ENCODE data around the gene ZIC4.

DNA sequence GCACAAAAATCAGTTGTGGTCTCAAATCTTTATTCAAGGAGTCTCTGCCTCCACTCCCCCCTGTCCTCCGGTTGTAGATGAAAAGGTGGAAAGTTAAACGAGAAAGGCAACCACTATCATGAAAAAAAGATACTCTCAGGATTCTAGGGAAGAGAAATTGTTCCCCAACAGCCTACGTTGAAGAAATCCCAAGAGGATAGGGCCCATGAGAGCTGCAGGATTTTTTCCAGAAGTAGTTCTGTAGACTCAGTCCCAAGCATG lies 17.1 kb upstream of the ZIC4 start:
- TF ChIP-seq, protein P1, sequence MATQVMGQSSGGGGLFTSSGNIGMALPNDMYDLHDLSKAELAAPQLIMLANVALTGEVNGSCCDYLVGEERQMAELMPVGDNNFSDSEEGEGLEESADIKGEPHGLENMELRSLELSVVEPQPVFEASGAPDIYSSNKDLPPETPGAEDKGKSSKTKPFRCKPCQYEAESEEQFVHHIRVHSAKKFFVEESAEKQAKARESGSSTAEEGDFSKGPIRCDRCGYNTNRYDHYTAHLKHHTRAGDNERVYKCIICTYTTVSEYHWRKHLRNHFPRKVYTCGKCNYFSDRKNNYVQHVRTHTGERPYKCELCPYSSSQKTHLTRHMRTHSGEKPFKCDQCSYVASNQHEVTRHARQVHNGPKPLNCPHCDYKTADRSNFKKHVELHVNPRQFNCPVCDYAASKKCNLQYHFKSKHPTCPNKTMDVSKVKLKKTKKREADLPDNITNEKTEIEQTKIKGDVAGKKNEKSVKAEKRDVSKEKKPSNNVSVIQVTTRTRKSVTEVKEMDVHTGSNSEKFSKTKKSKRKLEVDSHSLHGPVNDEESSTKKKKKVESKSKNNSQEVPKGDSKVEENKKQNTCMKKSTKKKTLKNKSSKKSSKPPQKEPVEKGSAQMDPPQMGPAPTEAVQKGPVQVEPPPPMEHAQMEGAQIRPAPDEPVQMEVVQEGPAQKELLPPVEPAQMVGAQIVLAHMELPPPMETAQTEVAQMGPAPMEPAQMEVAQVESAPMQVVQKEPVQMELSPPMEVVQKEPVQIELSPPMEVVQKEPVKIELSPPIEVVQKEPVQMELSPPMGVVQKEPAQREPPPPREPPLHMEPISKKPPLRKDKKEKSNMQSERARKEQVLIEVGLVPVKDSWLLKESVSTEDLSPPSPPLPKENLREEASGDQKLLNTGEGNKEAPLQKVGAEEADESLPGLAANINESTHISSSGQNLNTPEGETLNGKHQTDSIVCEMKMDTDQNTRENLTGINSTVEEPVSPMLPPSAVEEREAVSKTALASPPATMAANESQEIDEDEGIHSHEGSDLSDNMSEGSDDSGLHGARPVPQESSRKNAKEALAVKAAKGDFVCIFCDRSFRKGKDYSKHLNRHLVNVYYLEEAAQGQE (IDR thresholded peaks at IDR 0.05; ENCODE audit: insufficient read depth in 1 of 2, low read depth in 2 of 2, low read length in 2 of 2), result no peak
- TF ChIP-seq TAF1 (IDR thresholded peaks at IDR 0.05; ENCODE audit: borderline replicate concordance, insufficient read depth, low read length) (no peak), POLR2AphosphoS5 (IDR thresholded peaks at IDR 0.05; ENCODE audit: low read depth, low read length) (no peak)
